ENCODE results near the gene MRPL34. TPM values are rescaled to one million over a fixed set of nuclear protein-coding genes. Genes with fewer than 3 reads are reported as not detected.

MRPL34 gene
- total RNA-seq, 4 donors from 2014 or later, result 91.1 to 97.2 (median 92.8) TPM

- peaks cover 17 to 62% (median 36%) of the 10 kb centered on the region in 3 donors for H3K4me1 ChIP-seq
- H3K9me3 ChIP-seq, result no peaks in the 10 kb centered on the region
- H3K27me3 ChIP-seq, result no peaks in the 10 kb centered on the region
- TF ChIP-seq POLR2A (IDR thresholded peaks at IDR 0.05) (no peak), CTCF (IDR thresholded peaks at IDR 0.05) (no peak)
- no peak for DNase-seq
- WGBS, 2 donors, result 0% methylated on average over 2 of the region's 29 CpGs; no CpG with 5 or more reads in 1 of the 2 donors
- H3K4me3 ChIP-seq, result peak overlapping the region; percentile 62 to 86 (median 81)
- H3K36me3 ChIP-seq, result peaks cover 0 to 25% (median 0%) of the 10 kb centered on the region in 3 donors
- peak overlapping the region; percentile 74 to 94 (median 82) for H3K27ac ChIP-seq
- intact Hi-C loops (cut with DNase I), result no loop called here
These were observed 3.1 kb upstream of the MRPL34 start for GRCh38 chr19:17302391-17303166.

- DNase-seq, result peak; percentile 68
- WGBS, 2 donors, result 3 to 11% methylated on average over 5 to 6 of the region's 52 CpGs
- H3K4me1 ChIP-seq, result peaks cover 17 to 66% (median 36%) of the 10 kb centered on the region in 3 donors
- no peaks in the 10 kb centered on the region for H3K27me3 ChIP-seq
- H3K4me3 ChIP-seq, result peak within 1 kb of the TSS; percentile 62 to 86 (median 81)
- peaks cover 0 to 17% (median 0%) of the 10 kb centered on the region in 3 donors for H3K36me3 ChIP-seq
- intact Hi-C loops (cut with DNase I), result no loop called here
- no peaks in the 10 kb centered on the region for H3K9me3 ChIP-seq
- H3K27ac ChIP-seq, result peak within 1 kb of the TSS; percentile 75 to 94 (median 90)
- TF ChIP-seq POLR2A (IDR thresholded peaks at IDR 0.05) (peak in 2 of 4 donors; percentile 22 to 47), CTCF (IDR thresholded peaks at IDR 0.05) (peak; percentile 45 to 75 (median 60))
These were observed 2.3 kb upstream of the MRPL34 start, which contains the start of gene ABHD8 for GRCh38 chr19:17303167-17303939. Gene ABHD8 (minus strand): TSS chr19:17303425. CDS start chr19:17301616, 1,809 bp downstream.

GRCh38 chr19:17303940-17304267, 1.8 kb upstream of the MRPL34 start:
- TF ChIP-seq CTCF (IDR thresholded peaks at IDR 0.05), result no peak
- TF ChIP-seq POLR2A (IDR thresholded peaks at IDR 0.05), result no peak
- Histone ChIP-seq H3K36me3 (peaks cover 0 to 16% (median 0%) of the 10 kb centered on the region in 3 donors), H3K27ac (peak overlapping the region in 3 of 4 donors; percentile 90 to 94 (median 90)), H3K27me3 (no peaks in the 10 kb centered on the region), H3K9me3 (no peaks in the 10 kb centered on the region), H3K4me3 (peak overlapping the region in 2 of 4 donors; percentile 80 to 82), H3K4me1 (peaks cover 18 to 72% (median 40%) of the 10 kb centered on the region in 3 donors)
- 56 to 71% methylated on average over 4 to 12 of the region's 12 CpGs for WGBS, 2 donors
- intact Hi-C loops (cut with DNase I), result no loop called here
- no peak for DNase-seq

- peak overlapping the region; percentile 84 to 94 (median 90) for H3K27ac ChIP-seq
- TF ChIP-seq POLR2A (IDR thresholded peaks at IDR 0.05) (no peak), CTCF (IDR thresholded peaks at IDR 0.05) (no peak)
- no peaks in the 10 kb centered on the region for H3K27me3 ChIP-seq
- intact Hi-C loops (cut with DNase I), result no loop called here
- 53 to 60% methylated on average over 12 of the region's 12 CpGs for WGBS, 2 donors
- H3K4me1 ChIP-seq, result peaks cover 21 to 74% (median 41%) of the 10 kb centered on the region in 3 donors
- no peak for DNase-seq
- peaks cover 0 to 16% (median 0%) of the 10 kb centered on the region in 3 donors for H3K36me3 ChIP-seq
- no peaks in the 10 kb centered on the region for H3K9me3 ChIP-seq
- H3K4me3 ChIP-seq, result peak overlapping the region in 2 of 4 donors; percentile 63 to 70
These were observed 1.1 kb upstream of the MRPL34 start for GRCh38 chr19:17304386-17305215.

All from esophagus squamous epithelium (tissue), 5 donors.